Gastroesophageal sphincter (tissue), 4 donors: Measurements from ENCODE around the gene KLF3. TPM values are rescaled to one million over a fixed set of nuclear protein-coding genes. Genes with fewer than 3 reads are reported as not detected.

Experiments
- ATAC-seq: fragments of 150-250 bp; one replicate; pipeline ENCODE4 v1.9.1; 2016; ENCODE audit warnings: mild to moderate bottlenecking, moderate library complexity
- H3K27ac ChIP-seq, 4 donors: fragments of 200-600 bp; sonication (generic) in 3 of 4; 1 replicate in 3 of 4; 2 replicates in 1 of 4; pipeline ENCODE4 v1.5.1; 2016 to 2019
- H3K27me3 ChIP-seq: fragments of 200-600 bp; sonication (generic); one replicate; pipeline ENCODE4 v1.5.1; 2019
- H3K36me3 ChIP-seq, 2 donors: fragments of 200-600 bp; sonication (generic); one replicate each; pipeline ENCODE4 v1.5.1; 2019; ENCODE audit warnings: control low read depth in 1 of 2
- H3K4me1 ChIP-seq, 3 donors: fragments of 200-600 bp; sonication (generic); 1 replicate in 2 of 3; 2 replicates in 1 of 3; pipeline ENCODE4 v1.5.1; 2016 to 2019; ENCODE audit warnings: control low read depth in 2 of 3
- H3K4me3 ChIP-seq, 2 donors: fragments of 200-600 bp; sonication (generic); one replicate each; pipeline ENCODE4 v1.5.1; 2019; ENCODE audit warnings: mild to moderate bottlenecking in 1 of 2, moderate library complexity in 1 of 2
- H3K9me3 ChIP-seq, 3 donors: fragments of 200-600 bp; sonication (generic); one replicate each; pipeline ENCODE4 v1.5.1; 2017 to 2019; ENCODE audit warnings: control low read depth in 2 of 3
- EP300 ChIP-seq: sonication (generic); formaldehyde crosslinking; IDR thresholded peaks from one replicate; pipeline ENCODE4 v1.6.1; 2017; ENCODE audit warnings: antibody characterized with exemption, mild to moderate bottlenecking
- POLR2A ChIP-seq, 2 donors: fragments of 450-650 bp; IDR thresholded peaks; one replicate each; pipeline ENCODE4 v1.6.1; 2017; ENCODE audit warnings: antibody characterized with exemption in 2 of 2, mild to moderate bottlenecking in 2 of 2, moderate library complexity in 1 of 2
- POLR2AphosphoS5 ChIP-seq: sonication (generic); formaldehyde crosslinking; IDR thresholded peaks from one replicate; pipeline ENCODE4 v1.6.1; 2017; ENCODE audit warnings: antibody characterized with exemption
- WGBS, 2 donors: methylation state at CpG; one replicate each; pipeline ENCODE4 v1.1.5; 2018; ENCODE audit warnings: low coverage in 1 of 2; 5-methylcytosine and 5-hydroxymethylcytosine counted together
- total RNA-seq, 4 donors: library from RNA; depleted of rRNA; stranded (reverse); fragments of >200 nt; gene quantifications; one replicate each; pipeline ENCODE4 v1.1.0, GENCODE V29; 2016
- TF ChIP-seq, protein P1 (sequence below), 4 experiments: fragments of 200-600 bp in 2 of 4; fragments of 450-650 bp in 2 of 4; sonication (generic) in 1 of 4; IDR thresholded peaks; one replicate each; pipeline ENCODE4 v1.5.1; 2017 to 2019; ENCODE audit warnings: antibody characterized with exemption in 4 of 4, mild to moderate bottlenecking in 2 of 4, moderate library complexity in 2 of 4

The KLF3 gene
- total RNA-seq, 4 donors from 2014 or later = 40.0 to 55.5 (median 43.5) TPM

DNA sequence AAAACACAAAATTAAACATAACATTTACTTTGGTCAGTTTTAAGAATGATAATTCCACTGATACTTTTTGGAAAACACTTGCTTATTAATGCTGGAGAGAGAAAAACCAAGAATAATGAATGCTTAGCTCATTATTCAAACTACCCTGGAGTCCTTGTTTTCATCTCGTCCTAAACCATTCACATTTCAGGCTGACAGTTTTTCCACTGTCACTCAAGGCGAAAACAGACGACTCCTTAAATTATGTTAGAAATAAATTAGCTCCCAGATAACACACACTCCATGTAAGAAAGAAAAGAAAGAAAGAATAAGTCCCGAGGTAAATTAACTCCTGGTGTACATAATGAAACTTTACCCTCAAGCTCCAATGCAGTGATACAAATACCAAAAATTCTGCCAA lies 85.3 kb downstream of the KLF3 start:
- Histone ChIP-seq H3K9me3 (no peaks in the 10 kb centered on the region), H3K27ac (no peak overlapping the region), H3K27me3 (no peaks in the 10 kb centered on the region), H3K4me1 (peaks cover 3 to 20% (median 3%) of the 10 kb centered on the region in 3 donors), H3K4me3 (no peak overlapping the region), H3K36me3 (no peaks in the 10 kb centered on the region)
- ATAC-seq = no peak
- no peak for TF ChIP-seq EP300
- TF ChIP-seq, protein P1, sequence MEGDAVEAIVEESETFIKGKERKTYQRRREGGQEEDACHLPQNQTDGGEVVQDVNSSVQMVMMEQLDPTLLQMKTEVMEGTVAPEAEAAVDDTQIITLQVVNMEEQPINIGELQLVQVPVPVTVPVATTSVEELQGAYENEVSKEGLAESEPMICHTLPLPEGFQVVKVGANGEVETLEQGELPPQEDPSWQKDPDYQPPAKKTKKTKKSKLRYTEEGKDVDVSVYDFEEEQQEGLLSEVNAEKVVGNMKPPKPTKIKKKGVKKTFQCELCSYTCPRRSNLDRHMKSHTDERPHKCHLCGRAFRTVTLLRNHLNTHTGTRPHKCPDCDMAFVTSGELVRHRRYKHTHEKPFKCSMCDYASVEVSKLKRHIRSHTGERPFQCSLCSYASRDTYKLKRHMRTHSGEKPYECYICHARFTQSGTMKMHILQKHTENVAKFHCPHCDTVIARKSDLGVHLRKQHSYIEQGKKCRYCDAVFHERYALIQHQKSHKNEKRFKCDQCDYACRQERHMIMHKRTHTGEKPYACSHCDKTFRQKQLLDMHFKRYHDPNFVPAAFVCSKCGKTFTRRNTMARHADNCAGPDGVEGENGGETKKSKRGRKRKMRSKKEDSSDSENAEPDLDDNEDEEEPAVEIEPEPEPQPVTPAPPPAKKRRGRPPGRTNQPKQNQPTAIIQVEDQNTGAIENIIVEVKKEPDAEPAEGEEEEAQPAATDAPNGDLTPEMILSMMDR (IDR thresholded peaks at IDR 0.05) = no peak
- no peak for TF ChIP-seq POLR2AphosphoS5
- TF ChIP-seq POLR2A (IDR thresholded peaks at IDR 0.05) = no peak
- 77% methylated on average over 4 of the region's 4 CpGs for WGBS, 2 donors

Other genes starting within 250 kb of the KLF3 start
- gene TLR10, start 118.8 kb downstream of the KLF3 start, total RNA-seq = under 1 TPM in 1 of 4 donors, not detected in 3; 0.27 TPM
- 10 to 100 TPM in 3 of 4 donors, 1 to 10 TPM in 1; 4.7 to 16.2 (median 11.9) TPM for gene TLR1, start 140.6 kb downstream of the KLF3 start, total RNA-seq
- 1 to 10 TPM; 1.4 to 2.4 (median 2.0) TPM for gene TLR6, start 192.6 kb downstream of the KLF3 start, total RNA-seq
- gene FAM114A1, start 203.6 kb downstream of the KLF3 start, total RNA-seq = 100 to 1,000 TPM in 2 of 4 donors, 10 to 100 TPM in 2; 90.0 to 155 (median 98.4) TPM